H4 (cell line): ENCODE data around the gene ROBO4. TPM values are rescaled to one million over a fixed set of nuclear protein-coding genes. Genes with fewer than 3 reads are reported as not detected.
A peak's percentile ranks its signal among the peaks of the same experiment; 100 is the strongest.

Experiments used
- DNase-seq: peaks from one replicate; pipeline ENCODE4 v3.0.0-alpha.2; 2015; ENCODE audit warnings: low spot score
- total RNA-seq: library from RNA; depleted of rRNA; stranded (reverse); fragments of >200 nt; shearing (Covaris generic); gene quantifications from 2 replicates; pipeline ENCODE4 v1.2.3, GENCODE V29; 2014

Gene ROBO4
- total RNA-seq, 1 experiment from 2014 or later = 0.06 TPM

- DNase-seq = no peak
Observed at GRCh38 chr11:124890151-124890550, 7.5 kb downstream of the ROBO4 start.

GRCh38 chr11:124889191-124890091, 8.2 kb downstream of the ROBO4 start:
- no peak for DNase-seq

GRCh38 chr11:124887667-124888013, 10.0 kb downstream of the ROBO4 start:
- DNase-seq = no peak

- DNase-seq = no peak
Observed at GRCh38 chr11:124886978-124887666, 10.5 kb downstream of the ROBO4 start.

DNA sequence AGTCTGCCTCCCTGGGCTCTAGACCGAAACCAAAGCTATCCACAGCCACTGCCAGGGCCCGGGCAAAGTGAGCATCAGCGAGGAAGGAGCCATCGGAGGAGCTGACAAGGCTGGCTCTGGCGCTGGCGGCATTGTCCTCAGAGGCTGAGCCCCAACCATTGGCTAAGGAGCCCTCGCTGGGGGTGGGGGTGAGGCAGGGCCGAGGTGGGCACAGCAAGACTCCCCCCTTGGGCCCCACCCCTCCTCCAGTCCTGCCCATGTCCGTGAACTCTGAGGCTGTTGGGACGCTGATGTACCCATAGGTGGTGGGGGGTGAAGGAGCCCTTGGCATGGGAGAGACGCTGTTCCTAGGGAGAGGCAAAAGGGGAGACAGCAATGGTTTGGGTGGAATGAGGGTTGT, 11.2 kb downstream of the ROBO4 start:
- no peak for DNase-seq

DNA sequence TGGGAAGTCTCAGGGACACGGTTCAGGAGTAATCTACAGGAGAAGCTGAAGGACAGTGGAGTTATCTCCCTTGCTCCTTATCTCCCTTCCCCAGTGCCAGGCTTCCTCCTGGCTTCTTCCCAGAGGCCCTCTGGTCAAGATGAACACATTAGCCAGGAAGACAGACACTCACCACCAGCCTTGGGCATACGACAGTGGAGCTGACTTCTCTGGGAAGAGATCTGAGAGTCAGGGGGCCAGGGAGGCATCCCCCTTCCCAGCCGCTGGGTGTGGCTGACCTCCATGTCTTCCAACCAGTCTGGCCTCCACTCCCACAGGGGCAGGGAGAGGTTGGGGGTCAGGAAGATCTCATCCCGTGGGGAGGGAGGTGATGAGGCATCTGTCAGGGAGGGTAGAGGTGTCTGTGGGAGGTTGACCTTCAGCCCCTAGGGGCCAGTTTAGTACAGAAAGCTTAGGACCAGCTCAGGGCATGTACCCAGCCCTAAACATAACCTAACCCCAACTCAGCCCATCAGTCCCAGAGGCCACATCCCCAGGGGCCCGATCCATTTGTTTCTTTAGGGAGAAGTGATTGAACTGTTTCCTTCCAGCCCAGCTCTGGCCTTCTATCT, 12.7 kb downstream of the ROBO4 start:
- no peak for DNase-seq

DNA sequence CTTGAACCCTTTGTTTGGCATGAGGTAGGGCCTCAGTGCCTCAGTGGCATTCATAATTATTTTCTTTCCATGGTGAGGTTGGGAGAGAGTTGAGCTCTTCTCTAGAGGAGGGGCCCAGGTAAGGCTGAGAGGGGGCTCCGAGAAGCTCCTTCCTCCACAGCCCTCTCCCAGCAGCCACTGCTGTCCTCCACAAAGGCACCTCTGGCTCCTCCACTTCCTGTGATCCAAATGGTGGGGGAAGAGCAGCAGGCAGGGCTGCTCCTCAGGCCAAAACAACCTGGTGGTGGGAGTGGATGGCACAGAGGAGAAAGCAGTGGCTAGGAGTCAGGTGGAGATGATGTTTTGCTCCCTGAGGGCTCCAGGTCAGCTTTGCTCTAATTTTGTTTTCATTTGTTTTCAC, 13.3 kb downstream of the ROBO4 start:
- no peak for DNase-seq

DNA sequence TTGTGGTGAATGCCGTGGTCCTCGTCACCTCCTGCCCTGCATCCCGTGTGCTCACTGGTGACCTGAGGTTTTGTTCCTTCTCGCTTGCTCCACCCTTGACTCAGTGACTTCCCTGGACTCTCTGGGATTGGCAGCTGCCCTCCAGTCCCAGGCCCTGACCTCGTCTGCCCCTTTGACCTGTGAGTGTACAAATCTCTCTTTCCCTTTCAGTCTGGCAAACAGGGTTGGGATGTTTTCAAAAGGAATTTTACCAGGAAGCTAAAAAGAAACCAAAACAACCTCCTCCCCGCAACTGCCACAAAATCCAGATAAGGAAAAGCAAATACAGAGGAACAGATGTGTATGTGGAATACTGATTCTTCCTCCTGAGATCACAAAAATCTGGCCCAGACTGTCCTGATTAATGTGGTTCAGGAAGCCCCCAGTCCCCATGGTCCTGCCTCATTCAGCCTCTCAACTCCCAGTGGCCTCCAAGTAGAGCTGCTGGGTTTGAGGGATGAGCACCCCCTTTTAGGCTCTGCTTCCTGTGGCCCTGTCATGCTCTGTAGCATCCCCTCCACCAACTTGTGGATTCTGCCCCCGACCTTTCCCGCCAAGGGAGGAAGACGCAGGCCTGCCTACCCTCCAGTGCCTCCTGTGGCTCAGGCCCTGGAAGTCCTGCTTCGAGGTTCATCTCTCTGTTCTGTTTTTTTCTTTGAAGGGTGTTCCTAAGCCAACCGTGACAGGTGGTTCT, 15.2 kb downstream of the ROBO4 start:
- no peak for DNase-seq

- DNase-seq = no peak
Observed at GRCh38 chr11:124880958-124881357, 16.7 kb downstream of the ROBO4 start.

DNA sequence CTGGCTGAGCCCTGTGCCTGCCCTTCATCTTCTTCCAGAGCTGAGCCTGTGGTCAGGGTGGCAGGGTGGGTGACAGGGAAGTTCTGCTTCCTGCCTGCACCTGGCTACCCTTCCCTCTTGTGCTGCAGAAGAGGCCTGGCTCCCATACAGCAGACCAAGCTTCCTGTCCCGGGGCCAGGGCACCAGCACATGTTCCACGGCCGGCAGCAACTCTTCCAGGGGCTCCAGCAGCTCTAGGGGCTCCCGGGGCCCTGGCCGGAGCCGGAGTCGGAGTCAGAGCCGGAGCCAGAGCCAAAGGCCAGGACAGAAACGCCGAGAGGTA, 17.4 kb downstream of the ROBO4 start:
- DNase-seq = no peak

DNA sequence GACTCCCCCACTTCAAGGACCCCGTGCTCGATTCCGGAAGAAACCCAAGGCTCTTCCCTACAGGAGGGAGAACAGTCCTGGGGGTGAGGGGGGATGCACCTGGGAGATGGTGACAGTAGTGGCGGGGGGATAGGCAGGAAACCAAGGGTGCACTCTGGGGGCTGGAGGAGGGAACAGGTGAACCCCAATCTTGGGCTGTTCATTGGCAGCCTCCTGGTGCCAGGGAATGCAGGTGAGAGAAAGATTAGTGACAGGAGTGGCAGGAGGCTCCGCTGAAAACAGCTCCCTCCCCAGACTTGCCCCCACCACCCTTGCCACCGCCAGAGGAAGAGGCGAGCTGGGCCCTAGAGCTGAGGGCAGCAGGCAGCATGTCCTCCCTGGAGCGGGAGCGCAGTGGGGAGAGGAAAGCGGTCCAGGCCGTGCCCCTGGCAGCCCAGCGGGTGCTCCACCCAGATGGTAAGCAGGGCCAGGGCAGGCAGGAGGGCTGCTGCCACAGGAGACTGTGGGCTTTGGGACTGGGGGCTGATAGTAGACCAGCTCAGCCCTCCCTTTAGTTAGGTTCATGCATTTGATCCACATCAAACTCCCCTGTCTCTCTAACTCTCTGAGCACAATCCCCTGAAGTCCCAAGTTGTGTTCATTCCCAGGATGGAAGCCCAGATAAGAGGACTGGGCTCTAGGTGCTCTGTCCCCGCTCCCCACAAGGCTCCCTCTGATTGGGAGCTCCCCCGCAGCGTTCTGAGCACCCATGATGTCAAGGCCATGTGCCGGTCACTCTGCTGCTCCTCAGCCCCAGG, 18.0 kb downstream of the ROBO4 start:
- DNase-seq = no peak

DNA sequence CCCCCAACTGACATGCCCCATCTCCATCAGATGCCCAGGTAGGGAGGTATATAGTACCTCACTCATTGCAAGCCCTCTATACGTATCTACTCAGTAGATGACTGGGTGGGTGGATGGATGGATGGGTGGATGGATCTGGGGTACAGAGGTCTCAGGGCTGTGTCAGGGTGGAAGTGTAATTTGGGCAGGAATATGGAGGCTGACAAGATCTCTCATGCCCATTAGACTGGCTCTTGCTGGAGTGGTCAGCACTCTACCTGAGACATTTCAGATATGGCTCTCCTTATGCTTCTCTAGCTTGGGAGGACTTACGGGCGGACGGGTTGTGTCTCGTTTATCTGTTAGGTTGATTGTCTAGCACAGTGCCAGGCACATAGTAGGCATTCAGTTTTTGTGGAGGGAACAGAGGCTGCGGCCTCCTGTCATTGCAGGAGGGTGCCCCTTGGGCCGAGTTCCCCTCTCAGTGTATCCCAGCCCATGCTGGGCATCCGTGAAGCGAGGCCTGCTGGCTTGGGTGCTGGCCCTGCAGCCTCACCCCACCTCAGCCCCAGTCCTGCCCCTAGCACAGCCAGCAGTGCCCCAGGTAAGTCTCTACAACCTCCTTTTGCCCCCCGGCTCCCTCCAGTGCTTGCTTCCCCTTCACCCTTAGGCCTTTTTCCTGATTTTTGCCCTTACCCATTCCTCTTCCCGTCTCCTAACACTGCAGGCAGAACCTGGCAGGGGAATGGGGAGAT, 18.7 kb downstream of the ROBO4 start:
- no peak for DNase-seq

DNA sequence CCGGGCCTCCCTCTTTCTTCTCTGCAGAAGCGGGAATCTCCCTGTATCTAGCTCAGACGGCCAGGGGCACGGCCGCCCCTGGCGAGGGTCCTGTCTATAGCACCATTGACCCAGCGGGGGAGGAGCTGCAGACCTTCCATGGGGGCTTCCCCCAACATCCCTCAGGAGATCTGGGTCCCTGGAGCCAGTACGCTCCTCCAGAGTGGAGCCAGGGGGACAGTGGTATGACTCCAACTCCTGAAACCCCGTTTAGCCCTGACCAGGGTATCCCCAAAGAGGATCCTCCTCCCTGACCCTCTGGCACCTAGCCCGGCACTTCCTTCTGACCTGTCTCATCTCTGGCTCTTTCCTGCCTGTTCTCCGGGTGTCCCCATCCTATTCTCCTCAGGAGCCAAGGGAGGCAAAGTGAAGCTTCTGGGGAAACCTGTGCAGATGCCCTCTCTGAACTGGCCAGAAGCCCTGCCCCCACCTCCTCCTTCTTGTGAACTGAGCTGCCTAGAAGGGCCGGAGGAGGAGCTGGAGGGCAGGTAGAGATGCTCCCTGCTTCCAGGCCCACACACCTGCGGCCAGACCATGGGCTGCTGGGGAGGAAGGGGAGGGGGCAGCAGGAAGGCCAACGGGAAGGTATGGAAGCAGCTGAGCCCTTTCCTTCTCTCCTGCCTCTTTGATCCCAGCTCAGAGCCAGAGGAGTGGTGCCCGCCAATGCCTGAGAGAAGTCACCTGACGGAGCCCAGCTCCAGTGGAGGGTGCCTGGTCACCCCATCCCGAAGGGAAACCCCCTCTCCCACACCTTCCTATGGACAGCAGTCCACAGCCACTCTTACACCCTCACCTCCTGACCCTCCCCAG, 19.5 kb downstream of the ROBO4 start:
- DNase-seq = no peak

DNA sequence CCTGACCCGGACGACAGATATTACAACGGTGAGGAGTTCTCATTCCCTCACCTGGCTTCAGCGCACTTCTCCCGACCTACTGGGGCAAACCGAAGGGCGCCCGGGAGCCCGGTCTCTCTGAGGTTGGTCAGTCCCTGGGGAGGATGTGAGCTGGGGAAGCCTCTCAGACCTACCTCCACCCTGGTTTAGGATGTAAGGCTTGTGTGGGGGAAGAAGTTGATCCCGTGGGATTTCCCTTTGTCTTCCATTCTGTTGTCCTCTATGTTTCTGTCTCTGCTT, 20.1 kb downstream of the ROBO4 start:
- DNase-seq = no peak

- DNase-seq = no peak
Observed at GRCh38 chr11:124876818-124877630, 20.6 kb downstream of the ROBO4 start.

GRCh38 chr11:124875943-124876817, 21.5 kb downstream of the ROBO4 start:
- DNase-seq = peak; percentile 95

DNA sequence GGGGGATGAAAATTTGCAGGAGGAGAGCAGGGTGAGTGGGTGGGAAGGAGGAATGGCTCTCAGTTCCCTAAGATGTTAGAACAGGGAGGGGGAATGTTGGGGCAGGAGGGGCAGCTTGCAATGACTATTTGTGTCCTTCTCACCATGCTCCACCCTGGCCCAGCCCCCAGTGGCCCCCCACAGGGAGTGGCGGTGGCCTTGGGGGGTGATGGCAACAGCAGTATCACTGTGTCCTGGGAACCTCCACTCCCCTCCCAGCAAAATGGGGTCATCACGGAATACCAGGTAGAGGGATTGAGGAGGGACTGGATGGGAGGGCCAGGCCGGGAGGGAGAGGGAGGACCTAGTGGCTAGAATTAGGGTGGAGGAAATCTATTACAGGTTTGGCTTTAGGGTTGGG, 22.3 kb downstream of the ROBO4 start:
- no peak for DNase-seq

- no peak for DNase-seq
Observed at GRCh38 chr11:124874571-124875255, 23.0 kb downstream of the ROBO4 start.
